ENCODE data around the gene GRK5.

- TF ChIP-seq POLR2A (IDR thresholded peaks at IDR 0.05; ENCODE audit: low read length) (no peak), GATA1 (IDR thresholded peaks at IDR 0.05; ENCODE audit: low read depth, low read length) (no peak)
These were observed 48.7 kb downstream of the GRK5 start for GRCh38 chr10:119256030-119256429.

All from erythroblast (primary cell).